ENCODE data around the gene AADAT. TPM values are rescaled to one million over a fixed set of nuclear protein-coding genes. Genes with fewer than 3 reads are reported as not detected.

AADAT gene
- total RNA-seq, 4 donors from 2014 or later = 0.33 to 1.4 (median 0.82) TPM

DNA sequence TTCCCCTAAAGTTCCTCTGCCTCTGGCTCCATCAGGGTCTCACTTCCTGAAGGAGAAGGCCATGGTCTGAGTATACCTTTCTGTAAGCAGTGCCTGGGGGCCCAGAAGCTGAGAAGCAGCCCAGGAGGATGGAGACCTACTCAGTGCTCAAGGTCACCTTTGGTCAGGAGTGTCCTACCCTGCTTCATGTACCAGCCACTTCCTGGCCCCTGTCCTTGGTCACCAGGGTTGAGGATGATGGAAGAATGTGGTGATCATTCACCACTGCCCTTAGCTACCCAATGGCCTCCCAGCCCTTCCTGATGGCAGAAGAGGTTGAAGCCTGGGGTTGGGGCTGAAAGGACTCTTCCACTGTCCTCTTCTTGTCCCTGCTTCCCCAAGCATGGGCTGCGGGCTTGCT is 54.5 kb downstream of the AADAT start:
- in situ Hi-C loops (cut with MboI; ENCODE audit: low sequenced_read_pairs in 4 of 4) = loop anchor here in 3 of 4 donors (25.0 kb wide), 1 partner anchor 423 kb away; the partner anchor contains the start of genes CLCN3 (in 3 of the 3) and NEK1 (in 3 of the 3)
- no peaks in the 10 kb centered on the region for H3K27me3 ChIP-seq
- no peaks in the 10 kb centered on the region for H3K9me3 ChIP-seq
- no peak overlapping the region for H3K4me3 ChIP-seq
- H3K4me1 ChIP-seq = no peaks in the 10 kb centered on the region
- no peak overlapping the region for H3K27ac ChIP-seq
- DNase-seq = no peak
- no peaks in the 10 kb centered on the region for H3K36me3 ChIP-seq
- intact Hi-C loops (cut with DNase I; ENCODE audit: low total_unique reads) = no loop called here
- ATAC-seq = no peak
- TF ChIP-seq, protein P1, sequence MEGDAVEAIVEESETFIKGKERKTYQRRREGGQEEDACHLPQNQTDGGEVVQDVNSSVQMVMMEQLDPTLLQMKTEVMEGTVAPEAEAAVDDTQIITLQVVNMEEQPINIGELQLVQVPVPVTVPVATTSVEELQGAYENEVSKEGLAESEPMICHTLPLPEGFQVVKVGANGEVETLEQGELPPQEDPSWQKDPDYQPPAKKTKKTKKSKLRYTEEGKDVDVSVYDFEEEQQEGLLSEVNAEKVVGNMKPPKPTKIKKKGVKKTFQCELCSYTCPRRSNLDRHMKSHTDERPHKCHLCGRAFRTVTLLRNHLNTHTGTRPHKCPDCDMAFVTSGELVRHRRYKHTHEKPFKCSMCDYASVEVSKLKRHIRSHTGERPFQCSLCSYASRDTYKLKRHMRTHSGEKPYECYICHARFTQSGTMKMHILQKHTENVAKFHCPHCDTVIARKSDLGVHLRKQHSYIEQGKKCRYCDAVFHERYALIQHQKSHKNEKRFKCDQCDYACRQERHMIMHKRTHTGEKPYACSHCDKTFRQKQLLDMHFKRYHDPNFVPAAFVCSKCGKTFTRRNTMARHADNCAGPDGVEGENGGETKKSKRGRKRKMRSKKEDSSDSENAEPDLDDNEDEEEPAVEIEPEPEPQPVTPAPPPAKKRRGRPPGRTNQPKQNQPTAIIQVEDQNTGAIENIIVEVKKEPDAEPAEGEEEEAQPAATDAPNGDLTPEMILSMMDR (IDR thresholded peaks at IDR 0.05 in 4 of 5, conservative IDR thresholded peaks at IDR 0.05 in 1 of 5) = no peak
- no peak for TF ChIP-seq POLR2A (IDR thresholded peaks at IDR 0.05)

DNA sequence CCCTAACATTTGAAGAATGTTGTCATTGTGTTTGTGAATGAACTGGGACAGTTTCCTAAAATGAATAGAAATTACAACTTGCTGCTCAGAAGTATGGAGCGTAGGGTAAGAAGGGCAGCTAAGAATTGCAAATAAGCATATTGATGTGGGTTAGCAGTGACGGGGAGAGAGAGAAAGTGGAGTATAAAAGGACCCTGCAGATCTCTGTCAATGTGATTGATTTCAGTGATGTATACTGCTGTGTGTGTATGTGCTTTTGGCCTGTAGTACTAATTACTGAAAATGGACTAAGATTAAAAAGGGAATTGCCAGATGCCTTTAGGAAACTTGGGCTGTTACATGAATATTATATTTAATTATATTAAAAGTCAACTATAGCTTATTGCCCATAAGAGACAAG is 55.8 kb downstream of the AADAT start:
- intact Hi-C loops (cut with DNase I; ENCODE audit: low total_unique reads) = no loop called here
- no peaks in the 10 kb centered on the region for H3K27me3 ChIP-seq
- no peaks in the 10 kb centered on the region for H3K9me3 ChIP-seq
- no peak for ATAC-seq
- TF ChIP-seq, protein P1 (IDR thresholded peaks at IDR 0.05 in 4 of 5, conservative IDR thresholded peaks at IDR 0.05 in 1 of 5) = no peak
- no peak for TF ChIP-seq POLR2A (IDR thresholded peaks at IDR 0.05)
- no peaks in the 10 kb centered on the region for H3K4me1 ChIP-seq
- H3K27ac ChIP-seq = no peak overlapping the region
- H3K36me3 ChIP-seq = no peaks in the 10 kb centered on the region
- DNase-seq = no peak
- in situ Hi-C loops (cut with MboI; ENCODE audit: low sequenced_read_pairs in 4 of 4) = loop anchor here in 3 of 4 donors (25.0 kb wide), 1 partner anchor 422 kb away; the partner anchor contains the start of genes CLCN3 (in 3 of the 3) and NEK1 (in 3 of the 3)
- no peak overlapping the region for H3K4me3 ChIP-seq

DNA sequence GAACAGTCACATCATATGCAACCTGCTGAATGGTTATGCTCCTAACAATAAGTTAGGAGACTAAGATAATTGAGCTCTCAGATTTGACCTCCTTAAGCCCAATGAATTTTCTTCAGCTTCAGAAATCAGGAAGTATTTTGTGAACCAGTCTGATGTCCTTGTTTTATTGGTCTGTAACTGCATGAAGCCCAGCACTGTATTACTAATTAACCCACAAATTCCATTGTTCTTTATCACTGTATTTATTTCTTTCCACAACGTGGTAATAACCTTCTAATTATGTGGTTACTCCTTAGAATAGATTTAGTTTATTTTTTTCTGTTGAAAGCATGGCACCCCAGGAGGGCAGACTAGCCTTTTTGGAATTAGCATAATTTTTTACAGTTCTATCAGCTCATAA is 59.6 kb downstream of the AADAT start:
- intact Hi-C loops (cut with DNase I; ENCODE audit: low total_unique reads) (no loop called here), in situ Hi-C loops (cut with MboI; ENCODE audit: low sequenced_read_pairs in 4 of 4) (loop anchor here in 3 of 4 donors (25.0 kb wide), 1 partner anchor 418 kb away; the partner anchor contains the start of genes CLCN3 (in 3 of the 3) and NEK1 (in 3 of the 3))
- no peak overlapping the region for H3K4me3 ChIP-seq
- DNase-seq (no peak), ATAC-seq (no peak)
- no peaks in the 10 kb centered on the region for H3K36me3 ChIP-seq
- TF ChIP-seq POLR2A (IDR thresholded peaks at IDR 0.05) = no peak
- TF ChIP-seq, protein P1 (IDR thresholded peaks at IDR 0.05 in 4 of 5, conservative IDR thresholded peaks at IDR 0.05 in 1 of 5) = no peak
- H3K27ac ChIP-seq = no peak overlapping the region
- H3K9me3 ChIP-seq = no peaks in the 10 kb centered on the region
- no peaks in the 10 kb centered on the region for H3K27me3 ChIP-seq
- peaks cover 1 to 4% of the 10 kb centered on the region in 2 donors for H3K4me1 ChIP-seq

DNA sequence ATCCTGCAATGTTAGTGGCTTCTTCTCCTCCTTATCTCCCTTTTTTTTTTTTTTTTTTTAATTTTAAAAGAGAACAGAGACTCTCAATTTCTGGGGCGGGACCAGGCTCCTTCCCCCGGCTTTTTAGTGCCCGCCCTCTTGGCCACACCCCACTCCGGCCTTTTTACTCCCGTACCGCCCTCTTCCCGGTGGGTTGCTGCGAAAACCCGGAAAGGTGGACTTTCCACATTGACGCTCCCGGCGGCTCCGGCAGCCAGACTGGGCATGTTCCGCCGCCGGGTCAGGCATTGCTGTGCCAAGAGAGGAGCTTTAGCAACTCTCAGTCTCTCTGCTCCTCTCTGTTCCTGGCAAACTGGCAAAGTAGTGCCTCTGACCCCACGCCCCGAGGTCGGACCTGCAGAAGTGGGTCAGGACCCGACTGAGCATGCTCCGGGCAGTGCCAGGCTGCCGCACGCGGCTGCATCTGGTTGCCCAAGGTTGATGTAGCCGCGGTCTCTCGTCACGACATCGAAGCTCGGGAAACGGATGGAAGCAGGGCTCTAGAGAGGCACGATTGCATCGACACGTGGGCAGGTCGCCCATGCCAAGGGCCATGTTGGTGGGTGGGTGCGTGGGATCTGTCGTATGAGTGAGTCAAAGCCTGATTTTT is 62.5 kb downstream of the AADAT start:
- Histone ChIP-seq H3K4me3 (peak overlapping the region; percentile 74 to 91 (median 88)), H3K9me3 (no peaks in the 10 kb centered on the region), H3K4me1 (peaks cover 8 to 18% of the 10 kb centered on the region in 2 donors), H3K27me3 (no peaks in the 10 kb centered on the region), H3K36me3 (no peaks in the 10 kb centered on the region), H3K27ac (peak overlapping the region; percentile 90 to 93 (median 92))
- intact Hi-C loops (cut with DNase I; ENCODE audit: low total_unique reads) = loop anchor here (2.0 to 5.0 kb wide), 5 partner anchors 60 to 1020 kb away; partner anchors contain the start of genes AADAT and NEK1
- ATAC-seq (peak; percentile 88 to 90), DNase-seq (peak; percentile 88 to 90)
- in situ Hi-C loops (cut with MboI; ENCODE audit: low sequenced_read_pairs in 4 of 4) = loop anchor here in 3 of 4 donors (25.0 kb wide), 1 partner anchor 415 kb away; the partner anchor contains the start of genes CLCN3 (in 3 of the 3) and NEK1 (in 3 of the 3)
- TF ChIP-seq, protein P1 (IDR thresholded peaks at IDR 0.05 in 4 of 5, conservative IDR thresholded peaks at IDR 0.05 in 1 of 5) = peak in 2 of 5 experiments; percentile 18 to 21
- no peak for TF ChIP-seq POLR2A (IDR thresholded peaks at IDR 0.05)

Measured in gastrocnemius medialis (tissue), 4 donors.